DMS 273 (cell line): ENCODE data around the gene SRGAP2C.
"Not testable (repeated sequence)": the region's sequence is repeated elsewhere in the genome, so short reads cannot be mapped to it uniquely, and the experiment has no call there.

ENCODE experiments used
- DNase-seq: peaks from one replicate; lab custom pipeline; 2025; ENCODE audit not compliant: unreplicated experiment; lab: John Stamatoyannopoulos, UW

Gene SRGAP2C

GRCh38 chr1:121414905-121415304 is 230.1 kb downstream of the SRGAP2C start:
- DNase-seq, result peak; percentile 3

- DNase-seq, result no peak
These were observed 232.6 kb downstream of the SRGAP2C start for GRCh38 chr1:121417325-121417923.

GRCh38 chr1:121418369-121419049 is 233.7 kb downstream of the SRGAP2C start:
- no peak for DNase-seq

- DNase-seq, result not testable (repeated sequence)
These were observed 234.4 kb downstream of the SRGAP2C start for GRCh38 chr1:121419050-121419615.

GRCh38 chr1:121421490-121421889 is 236.7 kb downstream of the SRGAP2C start:
- DNase-seq, result not testable (repeated sequence)

- not testable (repeated sequence) for DNase-seq
These were observed 239.2 kb downstream of the SRGAP2C start for GRCh38 chr1:121423956-121424355.

GRCh38 chr1:121433517-121433916 is 248.7 kb downstream of the SRGAP2C start:
- DNase-seq, result not testable (repeated sequence)

GRCh38 chr1:121438862-121439261 is 254.1 kb downstream of the SRGAP2C start:
- not testable (repeated sequence) for DNase-seq

- DNase-seq, result no peak
These were observed 256.2 kb downstream of the SRGAP2C start for GRCh38 chr1:121440993-121441392.
